ENCODE results near the gene PADI1.
A peak's percentile ranks its signal among the peaks of the same experiment; 100 is the strongest.

Gene PADI1

DNA sequence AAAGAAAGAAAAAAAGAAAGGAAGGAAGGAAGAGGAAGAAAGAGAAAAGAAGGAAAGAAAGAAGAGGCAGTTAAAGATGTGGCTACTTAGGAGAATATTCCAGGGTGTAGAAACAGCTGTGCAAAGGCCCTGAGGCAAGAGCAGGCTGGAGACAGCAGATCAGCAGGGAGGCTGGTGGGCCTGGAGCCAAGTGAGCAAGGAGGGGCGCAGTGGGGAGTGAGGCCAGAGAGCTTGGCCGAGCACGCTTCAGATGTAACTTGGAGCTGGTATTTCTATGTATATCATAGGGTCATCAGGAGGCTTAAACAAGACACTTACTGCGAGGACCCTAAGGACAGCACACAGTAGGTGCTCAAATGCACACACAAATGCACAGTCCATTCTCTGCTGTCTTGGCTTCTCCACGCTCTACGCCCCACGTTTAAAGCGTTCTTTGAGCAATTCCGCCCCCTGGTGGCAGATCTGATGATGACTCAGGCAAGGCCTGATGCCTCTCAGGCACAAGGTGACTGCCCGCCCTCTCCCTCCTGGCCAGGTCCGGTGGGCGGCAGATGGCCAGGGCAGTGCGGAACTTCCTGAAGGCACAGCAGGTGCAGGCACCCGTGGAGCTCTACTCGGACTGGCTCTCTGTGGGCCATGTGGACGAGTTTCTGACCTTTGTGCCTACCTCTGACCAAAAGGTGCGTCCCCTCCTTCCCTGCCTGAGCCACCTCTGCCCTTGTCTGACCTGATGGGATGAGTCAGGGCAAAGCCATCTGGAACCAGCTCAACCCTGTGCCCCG lies 32.0 kb downstream of the PADI1 start (continued):
- TF ChIP-seq ZNF768 (tag by site-specific recombination; IDR thresholded peaks at IDR 0.05): peak; percentile 40; the same call in 1 of the 2 replicates
- TF ChIP-seq ZEB2 (tag by site-specific recombination; IDR thresholded peaks at IDR 0.05): peak; percentile 59
- TF ChIP-seq IKZF3 (tag by site-specific recombination; IDR thresholded peaks at IDR 0.05): 0 out of 2 replicates have a peak, but pooled peaks have one; percentile 23
- peak; percentile 71 for TF ChIP-seq ZBTB17 (tag by site-specific recombination; IDR thresholded peaks at IDR 0.05)
- no peak for TF ChIP-seq ZNF112 (tag by site-specific recombination; IDR thresholded peaks at IDR 0.05)
- TF ChIP-seq ZNF510 (tag by site-specific recombination; IDR thresholded peaks at IDR 0.05; ENCODE audit: insufficient replicate concordance): no peak
- peak; percentile 70; the same call in 1 of the 2 replicates for TF ChIP-seq REPIN1 (tag by site-specific recombination; IDR thresholded peaks at IDR 0.05; ENCODE audit: low read depth)
- TF ChIP-seq ZNF274 (IDR thresholded peaks at IDR 0.05; ENCODE audit: low read length): no peak
- TF ChIP-seq ZNF274 (tag by site-specific recombination; IDR thresholded peaks at IDR 0.05; ENCODE audit: borderline replicate concordance): no peak
- no peak for TF ChIP-seq KLF7 (tag by site-specific recombination; IDR thresholded peaks at IDR 0.05; ENCODE audit: borderline replicate concordance)
- TF ChIP-seq ZNF488 (tag by site-specific recombination; IDR thresholded peaks at IDR 0.05): no peak
- TF ChIP-seq ZNF692 (tag by site-specific recombination; IDR thresholded peaks at IDR 0.05): no peak
- no peak for TF ChIP-seq ZNF624 (tag by site-specific recombination; IDR thresholded peaks at IDR 0.05)
- TF ChIP-seq, protein P1, sequence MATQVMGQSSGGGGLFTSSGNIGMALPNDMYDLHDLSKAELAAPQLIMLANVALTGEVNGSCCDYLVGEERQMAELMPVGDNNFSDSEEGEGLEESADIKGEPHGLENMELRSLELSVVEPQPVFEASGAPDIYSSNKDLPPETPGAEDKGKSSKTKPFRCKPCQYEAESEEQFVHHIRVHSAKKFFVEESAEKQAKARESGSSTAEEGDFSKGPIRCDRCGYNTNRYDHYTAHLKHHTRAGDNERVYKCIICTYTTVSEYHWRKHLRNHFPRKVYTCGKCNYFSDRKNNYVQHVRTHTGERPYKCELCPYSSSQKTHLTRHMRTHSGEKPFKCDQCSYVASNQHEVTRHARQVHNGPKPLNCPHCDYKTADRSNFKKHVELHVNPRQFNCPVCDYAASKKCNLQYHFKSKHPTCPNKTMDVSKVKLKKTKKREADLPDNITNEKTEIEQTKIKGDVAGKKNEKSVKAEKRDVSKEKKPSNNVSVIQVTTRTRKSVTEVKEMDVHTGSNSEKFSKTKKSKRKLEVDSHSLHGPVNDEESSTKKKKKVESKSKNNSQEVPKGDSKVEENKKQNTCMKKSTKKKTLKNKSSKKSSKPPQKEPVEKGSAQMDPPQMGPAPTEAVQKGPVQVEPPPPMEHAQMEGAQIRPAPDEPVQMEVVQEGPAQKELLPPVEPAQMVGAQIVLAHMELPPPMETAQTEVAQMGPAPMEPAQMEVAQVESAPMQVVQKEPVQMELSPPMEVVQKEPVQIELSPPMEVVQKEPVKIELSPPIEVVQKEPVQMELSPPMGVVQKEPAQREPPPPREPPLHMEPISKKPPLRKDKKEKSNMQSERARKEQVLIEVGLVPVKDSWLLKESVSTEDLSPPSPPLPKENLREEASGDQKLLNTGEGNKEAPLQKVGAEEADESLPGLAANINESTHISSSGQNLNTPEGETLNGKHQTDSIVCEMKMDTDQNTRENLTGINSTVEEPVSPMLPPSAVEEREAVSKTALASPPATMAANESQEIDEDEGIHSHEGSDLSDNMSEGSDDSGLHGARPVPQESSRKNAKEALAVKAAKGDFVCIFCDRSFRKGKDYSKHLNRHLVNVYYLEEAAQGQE (tag by site-specific recombination; IDR thresholded peaks at IDR 0.05): no peak
- TF ChIP-seq ZNF174 (tag by site-specific recombination; IDR thresholded peaks at IDR 0.05): no peak
- TF ChIP-seq ZNF24 (tag by site-specific recombination; IDR thresholded peaks at IDR 0.05): peak; percentile 94

DNA sequence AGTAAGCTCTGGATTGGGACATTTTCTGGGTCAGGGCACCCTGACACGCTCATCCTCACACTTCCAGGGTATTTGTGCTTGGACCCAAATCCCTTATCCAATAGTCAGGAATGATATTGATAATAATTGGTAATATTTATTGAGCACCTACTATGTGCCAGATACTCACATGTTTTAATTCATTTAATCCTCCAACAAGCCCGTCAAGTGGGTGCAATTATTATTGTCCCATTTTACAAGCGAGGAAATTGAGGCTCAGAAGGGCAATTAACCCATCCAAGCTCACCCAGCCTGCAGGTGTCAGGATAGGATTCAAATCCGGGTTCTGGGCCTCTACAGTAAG lies 32.6 kb downstream of the PADI1 start:
- no peak overlapping the region for H3K27ac ChIP-seq (ENCODE audit: extremely low read depth, low read depth, low read length)
- TF ChIP-seq ZEB2 (tag by site-specific recombination; IDR thresholded peaks at IDR 0.05) (no peak), ZSCAN4 (tag by site-specific recombination; IDR thresholded peaks at IDR 0.05) (no peak)
- no peak overlapping the region for H3K4me3 ChIP-seq (ENCODE audit: low read depth, low read length)
- no peaks in the 10 kb centered on the region for H3K36me3 ChIP-seq (ENCODE audit: control insufficient read depth in 2 of 2, insufficient read depth in 1 of 2, low read length in 2 of 2)
- H3K4me1 ChIP-seq (ENCODE audit: control insufficient read depth, insufficient read depth, low read length): peaks cover 12% of the 10 kb centered on the region
- POLR2A ChIA-PET: interaction anchor here (1.2 to 1.7 kb wide), 2 partner anchors 110 to 112 kb away, joined by 4 to 5 read pairs; no protein-coding TSS in a partner anchor
- CTCF ChIA-PET: interaction anchor here (0.6 to 11.3 kb wide), 32 partner anchors 9 to 621 kb away, joined by 3 to 281 read pairs (median 4); partner anchors contain the start of genes PADI2 and PADI3
- H3K9me3 ChIP-seq (ENCODE audit: control insufficient read depth, insufficient read depth, low read depth, low read length): no peaks in the 10 kb centered on the region

Measured in HEK293 (cell line).